ENCODE measurements around the gene ATP5ME. TPM values are rescaled to one million over a fixed set of nuclear protein-coding genes. Genes with fewer than 3 reads are reported as not detected.

Gene ATP5ME
- total and polyA plus RNA-seq, 2 of the 13 experiments (the other 11 are each of a cell fraction or from before 2014, with no cell fraction given): 305 to 753 TPM

- Histone ChIP-seq H3K9ac (ENCODE audit: insufficient read depth, low read depth, low read length) (no peak overlapping the region), H4K20me1 (ENCODE audit: insufficient read depth, low read length) (peaks cover 39% of the 10 kb centered on the region), H3K79me2 (ENCODE audit: insufficient read depth, low read length) (peaks cover 66% of the 10 kb centered on the region), H3K4me3 (replicated peaks in 1 of 3; ENCODE audit: insufficient read depth in 1 of 3, low read depth in 2 of 3, low read length in 3 of 3) (no peak overlapping the region), H3K4me2 (ENCODE audit: low read depth, low read length) (no peak overlapping the region), H2AFZ (ENCODE audit: low read length) (no peak overlapping the region), H3K27ac (ENCODE audit: extremely low read length, insufficient read depth, low read length) (no peak overlapping the region), H3K9me3 (ENCODE audit: low read length) (no peaks in the 10 kb centered on the region), H3K36me3 (replicated peaks in 1 of 2; ENCODE audit: control insufficient read depth in 1 of 2, insufficient read depth in 2 of 2, low read length in 2 of 2) (peaks cover 2 to 9% of the 10 kb centered on the region in 2 experiments; a peak in 3 of 5 replicates), H3K4me1 (ENCODE audit: insufficient read depth, low read length) (peaks cover 35% of the 10 kb centered on the region), H3K27me3 (ENCODE audit: control insufficient read depth in 1 of 2, insufficient read depth in 2 of 2, low read length in 2 of 2) (no peaks in the 10 kb centered on the region)
- BruUV-seq (replicated peaks): no TSS peak
- DNase-seq (ENCODE audit: low spot score): no peak
- WGBS (ENCODE audit: low lambda C conversion rate): 88% methylated on average over 3 of the region's 3 CpGs
- FAIRE-seq: no peak
- in situ Hi-C loops (cut with HindIII; ENCODE audit: extremely low pct_ligation_motif_present, low pct_unique_long_range_greater_than_20kb) (no loop called here), intact Hi-C loops (cut with micrococcal nuclease; ENCODE audit: unreplicated experiment) (no loop called here)
- no peak for ATAC-seq
- POLR2A ChIA-PET: no interaction called here
- CTCF ChIA-PET (ENCODE audit: low intra/inter-chr PET ratio, low total read pairs): no interaction called here
- no peak for TF ChIP-seq NFKBIZ (CRISPR knock-in tag; IDR thresholded peaks at IDR 0.05)
- TF ChIP-seq CENPT (CRISPR knock-in tag; IDR thresholded peaks at IDR 0.05; ENCODE audit: low read depth): no peak
- TF ChIP-seq ADNP (CRISPR knock-in tag; IDR thresholded peaks at IDR 0.05): no peak
- peak; percentile 16 to 54; a peak in 2 of 4 replicates for TF ChIP-seq MAFK (conservative IDR thresholded peaks at IDR 0.05 in 1 of 2, IDR thresholded peaks at IDR 0.05 in 1 of 2; ENCODE audit: low read length in 2 of 2)
Observed at GRCh38 chr4:712093-712492, 38.0 kb upstream of the ATP5ME start.

GRCh38 chr4:710916-711315, 36.8 kb upstream of the ATP5ME start:
- no TSS peak for BruUV-seq (replicated peaks)
- CTCF ChIA-PET (ENCODE audit: low intra/inter-chr PET ratio, low total read pairs): no interaction called here
- in situ Hi-C loops (cut with HindIII; ENCODE audit: extremely low pct_ligation_motif_present, low pct_unique_long_range_greater_than_20kb) (no loop called here), intact Hi-C loops (cut with micrococcal nuclease; ENCODE audit: unreplicated experiment) (no loop called here)
- 68% methylated on average over 10 of the region's 13 CpGs for WGBS (ENCODE audit: low lambda C conversion rate)
- Histone ChIP-seq H3K27me3 (ENCODE audit: control insufficient read depth in 1 of 2, insufficient read depth in 2 of 2, low read length in 2 of 2) (no peaks in the 10 kb centered on the region; a peak in 1 of 5 replicates), H3K79me2 (ENCODE audit: insufficient read depth, low read length) (peaks cover 76% of the 10 kb centered on the region), H3K9me3 (ENCODE audit: low read length) (no peaks in the 10 kb centered on the region), H2AFZ (ENCODE audit: low read length) (no peak overlapping the region), H3K9ac (ENCODE audit: insufficient read depth, low read depth, low read length) (no peak overlapping the region), H4K20me1 (ENCODE audit: insufficient read depth, low read length) (peaks cover 42% of the 10 kb centered on the region), H3K4me1 (ENCODE audit: insufficient read depth, low read length) (peaks cover 38% of the 10 kb centered on the region), H3K27ac (ENCODE audit: extremely low read length, insufficient read depth, low read length) (peak overlapping the region; percentile 33), H3K36me3 (replicated peaks in 1 of 2; ENCODE audit: control insufficient read depth in 1 of 2, insufficient read depth in 2 of 2, low read length in 2 of 2) (peaks cover 2 to 9% of the 10 kb centered on the region in 2 experiments; a peak in 3 of 5 replicates), H3K4me3 (replicated peaks in 1 of 3; ENCODE audit: insufficient read depth in 1 of 3, low read depth in 2 of 3, low read length in 3 of 3) (no peak overlapping the region), H3K4me2 (ENCODE audit: low read depth, low read length) (peak overlapping the region; percentile 6; the same call in 1 of the 2 replicates)
- POLR2A ChIA-PET: interaction anchor here (1.0 kb wide), 1 partner anchor 24 kb away, joined by 3 read pairs; no protein-coding TSS in a partner anchor
- no peak for DNase-seq (ENCODE audit: low spot score)
- ATAC-seq: peak; percentile 64
- TF ChIP-seq HOXA3 (CRISPR knock-in tag; IDR thresholded peaks at IDR 0.05) (0 out of 2 replicates have a peak, but pooled peaks have one; percentile 20), ZNF687 (CRISPR knock-in tag; IDR thresholded peaks at IDR 0.05) (peak; percentile 38), ZNF530 (CRISPR knock-in tag; IDR thresholded peaks at IDR 0.05; ENCODE audit: low read depth) (no peak), STAT5B (CRISPR knock-in tag; IDR thresholded peaks at IDR 0.05) (no peak), GABPA (IDR thresholded peaks at IDR 0.05; ENCODE audit: low read depth, low read length) (no peak), GABPA (CRISPR knock-in tag; IDR thresholded peaks at IDR 0.05; ENCODE audit: low read depth) (peak; percentile 63), ZBTB38 (CRISPR knock-in tag; IDR thresholded peaks at IDR 0.05) (peak; percentile 64; the same call in 1 of the 2 replicates), FLYWCH1 (CRISPR knock-in tag; IDR thresholded peaks at IDR 0.05) (no peak), CENPX (CRISPR knock-in tag; IDR thresholded peaks at IDR 0.05) (no peak), HNF4A (CRISPR knock-in tag; IDR thresholded peaks at IDR 0.05) (peak; percentile 58)
- no peak for FAIRE-seq

All from HepG2 (cell line).